AG10803 (cell line): ENCODE data around the gene PRDM4.

Source experiments
- DNase-seq: peaks from one replicate; pipeline ENCODE4 v3.0.0; 2010; ENCODE audit warnings: low read depth
- H3K4me3 ChIP-seq: 2 replicates; pipeline ENCODE4 v1.5.1; 2011; ENCODE audit warnings: mild to moderate bottlenecking, low read length, control low read depth
- CTCF ChIP-seq: conservative IDR thresholded peaks from 2 replicates; pipeline ENCODE4 v1.5.1; 2011; ENCODE audit warnings: mild to moderate bottlenecking, low read length, control low read depth, inconsistent platforms

PRDM4 gene

GRCh38 chr12:107780298-107780697 lies 19.4 kb upstream of the PRDM4 start:
- DNase-seq: no peak
- TF ChIP-seq CTCF: no peak

GRCh38 chr12:107779077-107779831 lies 18.3 kb upstream of the PRDM4 start:
- no peak for DNase-seq
- no peak for TF ChIP-seq CTCF
- H3K4me3 ChIP-seq: no peak overlapping the region

More at GRCh38 chr12:107780298-107780697, 19.4 kb upstream of the PRDM4 start:
- no peak overlapping the region for H3K4me3 ChIP-seq

- no peak for DNase-seq
- TF ChIP-seq CTCF: no peak
- H3K4me3 ChIP-seq: no peak overlapping the region
Measured at GRCh38 chr12:107778383-107779025, 17.6 kb upstream of the PRDM4 start.

GRCh38 chr12:107776171-107776570 lies 15.2 kb upstream of the PRDM4 start:
- no peak for TF ChIP-seq CTCF
- H3K4me3 ChIP-seq: no peak overlapping the region
- no peak for DNase-seq

- no peak for DNase-seq
- TF ChIP-seq CTCF: no peak
- H3K4me3 ChIP-seq: no peak overlapping the region
Measured at GRCh38 chr12:107775093-107775721, 14.3 kb upstream of the PRDM4 start.

- no peak for DNase-seq
- no peak within 1 kb of the TSS for H3K4me3 ChIP-seq
- no peak for TF ChIP-seq CTCF
Measured at GRCh38 chr12:107774349-107775029, 13.6 kb upstream of the PRDM4 start, which contains the start of gene ASCL4. Gene ASCL4, plus strand, starts transcription at chr12:107774704. Its CDS starts 515 bp downstream, at chr12:107775219.
